PC-9 (cell line): ENCODE data around the gene CDHR2.

ENCODE experiments used
- EZH2 ChIP-seq: fragments of 200-600 bp; sonication (generic); IDR thresholded peaks from 2 replicates; pipeline ENCODE4 v1.8.0; 2017; ENCODE audit warnings: antibody characterized with exemption, low read depth
- TF ChIP-seq, protein P1 (sequence below): fragments of 200-600 bp; sonication (generic); conservative IDR thresholded peaks from 2 replicates; pipeline ENCODE4 v1.6.1; 2017; ENCODE audit warnings: mixed run types, antibody characterized with exemption, mild to moderate bottlenecking, moderate library complexity

DNA sequence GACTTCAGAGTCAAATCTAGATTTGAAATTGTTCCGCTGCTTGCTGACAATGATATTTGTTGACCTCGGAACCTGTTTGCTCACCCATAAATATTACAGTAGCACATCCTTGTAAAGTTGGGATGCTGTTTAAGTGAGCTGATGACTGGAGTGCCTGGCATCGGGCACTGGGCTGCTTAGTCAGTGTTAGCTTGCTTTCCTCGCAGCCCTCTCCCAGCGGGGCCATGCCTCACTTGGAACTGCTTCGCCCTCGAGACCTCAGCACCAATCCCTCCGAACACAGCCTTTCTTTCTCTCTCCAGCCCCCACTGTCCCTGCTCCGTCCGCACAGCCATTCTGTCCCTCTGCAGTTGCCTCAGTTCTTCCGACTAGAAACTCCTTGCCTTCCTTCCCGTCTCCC lies 35.4 kb upstream of the CDHR2 start:
- TF ChIP-seq, protein P1, sequence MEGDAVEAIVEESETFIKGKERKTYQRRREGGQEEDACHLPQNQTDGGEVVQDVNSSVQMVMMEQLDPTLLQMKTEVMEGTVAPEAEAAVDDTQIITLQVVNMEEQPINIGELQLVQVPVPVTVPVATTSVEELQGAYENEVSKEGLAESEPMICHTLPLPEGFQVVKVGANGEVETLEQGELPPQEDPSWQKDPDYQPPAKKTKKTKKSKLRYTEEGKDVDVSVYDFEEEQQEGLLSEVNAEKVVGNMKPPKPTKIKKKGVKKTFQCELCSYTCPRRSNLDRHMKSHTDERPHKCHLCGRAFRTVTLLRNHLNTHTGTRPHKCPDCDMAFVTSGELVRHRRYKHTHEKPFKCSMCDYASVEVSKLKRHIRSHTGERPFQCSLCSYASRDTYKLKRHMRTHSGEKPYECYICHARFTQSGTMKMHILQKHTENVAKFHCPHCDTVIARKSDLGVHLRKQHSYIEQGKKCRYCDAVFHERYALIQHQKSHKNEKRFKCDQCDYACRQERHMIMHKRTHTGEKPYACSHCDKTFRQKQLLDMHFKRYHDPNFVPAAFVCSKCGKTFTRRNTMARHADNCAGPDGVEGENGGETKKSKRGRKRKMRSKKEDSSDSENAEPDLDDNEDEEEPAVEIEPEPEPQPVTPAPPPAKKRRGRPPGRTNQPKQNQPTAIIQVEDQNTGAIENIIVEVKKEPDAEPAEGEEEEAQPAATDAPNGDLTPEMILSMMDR, result no peak
- TF ChIP-seq EZH2, result no peak
